ENCODE measurements around the gene AGAP1. TPM values are rescaled to one million over a fixed set of nuclear protein-coding genes. Genes with fewer than 3 reads are reported as not detected.

AGAP1 gene
- 10 to 100 TPM; 16.1 to 40.1 TPM for total RNA-seq

DNA sequence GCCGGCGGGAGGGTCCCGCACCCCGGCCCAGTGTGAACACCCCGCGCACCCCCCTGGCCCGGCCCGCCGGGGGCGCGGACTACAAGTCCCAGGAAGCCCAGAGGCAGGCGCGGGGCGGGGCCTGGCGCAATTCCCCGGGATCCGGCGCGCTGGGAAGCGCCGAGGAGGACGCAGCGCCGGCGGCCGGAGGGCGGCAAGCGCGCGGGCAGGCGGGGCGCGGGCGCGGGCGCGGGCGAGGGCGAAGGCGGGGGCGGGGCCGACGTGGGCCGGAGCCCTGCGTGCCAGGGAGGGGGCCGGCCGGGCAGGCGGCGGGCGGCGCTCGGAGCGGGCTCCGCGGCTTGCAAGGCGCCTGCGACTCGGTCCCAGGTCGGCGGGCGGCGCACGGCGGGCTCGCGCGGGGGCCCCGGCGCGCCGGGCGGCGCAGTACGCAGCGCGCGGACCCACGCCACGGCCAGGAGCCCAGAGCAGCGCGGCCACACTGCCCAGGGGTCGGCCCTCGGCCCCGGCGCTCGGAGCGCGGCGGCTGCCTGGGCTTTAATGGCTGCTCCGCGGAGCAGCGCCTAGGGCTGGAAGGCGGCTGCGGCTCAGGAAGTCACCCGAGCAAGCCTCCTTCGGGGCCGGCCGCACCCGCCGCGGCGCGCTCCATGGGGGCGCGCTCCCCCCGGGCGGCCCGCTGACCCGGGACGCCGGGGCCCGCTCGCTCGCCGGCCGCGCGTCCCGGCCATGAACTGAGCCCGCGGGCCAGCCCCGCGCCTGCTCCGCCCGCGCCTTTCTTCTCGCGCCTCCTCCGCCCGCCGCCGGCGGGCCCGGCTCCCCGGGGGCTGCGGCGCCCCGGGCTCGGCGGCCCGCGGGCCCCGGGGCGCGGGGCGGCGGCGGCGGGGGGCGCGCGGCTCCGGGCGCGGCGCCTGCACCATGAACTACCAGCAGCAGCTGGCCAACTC, at the start of gene AGAP1:
TSS of gene AGAP1 (plus strand) at position 269 of the 941 bp plus-strand sequence.
- peak; percentile 88 for DNase-seq (ENCODE audit: low spot score)
- intact Hi-C loops (cut with DNase I) = loop anchor here (5.0 to 10.0 kb wide), 2 partner anchors 171 to 1593 kb away; partner anchors contain the start of gene COPS8
- Histone ChIP-seq H3K36me3 (no peaks in the 10 kb centered on the region), H3K9me3 (no peaks in the 10 kb centered on the region), H3K27me3 (replicated peaks; ENCODE audit: insufficient read depth) (no peaks in the 10 kb centered on the region), H3K4me3 (peak within 1 kb of the TSS; percentile 50 to 63), H3K4me1 (replicated peaks) (peaks cover 2% of the 10 kb centered on the region), H3K27ac (peak within 1 kb of the TSS; percentile 69 to 88)
- WGBS = under 1% methylated on average over 79 of the region's 156 CpGs
- TF ChIP-seq POLR2A (IDR thresholded peaks at IDR 0.05) (peak; percentile 23), POLR2AphosphoS5 (IDR thresholded peaks at IDR 0.05) (no peak)
- TF ChIP-seq, protein P1, sequence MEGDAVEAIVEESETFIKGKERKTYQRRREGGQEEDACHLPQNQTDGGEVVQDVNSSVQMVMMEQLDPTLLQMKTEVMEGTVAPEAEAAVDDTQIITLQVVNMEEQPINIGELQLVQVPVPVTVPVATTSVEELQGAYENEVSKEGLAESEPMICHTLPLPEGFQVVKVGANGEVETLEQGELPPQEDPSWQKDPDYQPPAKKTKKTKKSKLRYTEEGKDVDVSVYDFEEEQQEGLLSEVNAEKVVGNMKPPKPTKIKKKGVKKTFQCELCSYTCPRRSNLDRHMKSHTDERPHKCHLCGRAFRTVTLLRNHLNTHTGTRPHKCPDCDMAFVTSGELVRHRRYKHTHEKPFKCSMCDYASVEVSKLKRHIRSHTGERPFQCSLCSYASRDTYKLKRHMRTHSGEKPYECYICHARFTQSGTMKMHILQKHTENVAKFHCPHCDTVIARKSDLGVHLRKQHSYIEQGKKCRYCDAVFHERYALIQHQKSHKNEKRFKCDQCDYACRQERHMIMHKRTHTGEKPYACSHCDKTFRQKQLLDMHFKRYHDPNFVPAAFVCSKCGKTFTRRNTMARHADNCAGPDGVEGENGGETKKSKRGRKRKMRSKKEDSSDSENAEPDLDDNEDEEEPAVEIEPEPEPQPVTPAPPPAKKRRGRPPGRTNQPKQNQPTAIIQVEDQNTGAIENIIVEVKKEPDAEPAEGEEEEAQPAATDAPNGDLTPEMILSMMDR (IDR thresholded peaks at IDR 0.05) = no peak

DNA sequence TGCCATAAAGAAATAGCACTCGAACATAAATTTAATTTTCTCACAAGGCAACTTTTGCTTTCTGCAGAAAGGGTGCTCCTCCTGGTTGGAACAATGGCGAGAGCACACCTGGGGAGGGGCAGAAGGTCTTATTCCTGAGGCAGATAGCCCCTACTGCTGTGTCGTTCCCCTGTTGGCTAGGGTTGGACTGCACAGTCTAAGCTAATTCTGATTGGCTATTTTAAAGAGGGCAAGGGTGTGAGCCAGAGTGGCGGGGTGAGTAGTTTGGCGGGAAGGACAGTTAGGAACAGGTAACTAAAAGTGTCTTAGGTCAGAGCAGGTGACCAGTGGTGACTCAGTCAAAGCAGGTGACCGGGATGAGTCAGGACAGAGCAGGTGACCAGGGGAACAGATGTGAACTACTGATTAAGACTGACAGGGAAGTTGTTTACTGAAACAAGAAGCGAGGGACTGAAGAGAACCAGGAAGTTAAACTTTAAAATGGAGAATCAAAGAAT, 49.7 kb upstream of the AGAP1 start:
- Histone ChIP-seq H3K4me1 (replicated peaks) (no peaks in the 10 kb centered on the region), H3K36me3 (no peaks in the 10 kb centered on the region), H3K27ac (no peak overlapping the region), H3K27me3 (replicated peaks; ENCODE audit: insufficient read depth) (no peaks in the 10 kb centered on the region), H3K4me3 (no peak overlapping the region), H3K9me3 (no peaks in the 10 kb centered on the region)
- intact Hi-C loops (cut with DNase I) = no loop called here
- TF ChIP-seq POLR2A (IDR thresholded peaks at IDR 0.05) (no peak), POLR2AphosphoS5 (IDR thresholded peaks at IDR 0.05) (no peak)
- TF ChIP-seq, protein P1 (IDR thresholded peaks at IDR 0.05) = no peak
- no peak for DNase-seq (ENCODE audit: low spot score)
- WGBS = 89% methylated on average over 7 of the region's 7 CpGs

DNA sequence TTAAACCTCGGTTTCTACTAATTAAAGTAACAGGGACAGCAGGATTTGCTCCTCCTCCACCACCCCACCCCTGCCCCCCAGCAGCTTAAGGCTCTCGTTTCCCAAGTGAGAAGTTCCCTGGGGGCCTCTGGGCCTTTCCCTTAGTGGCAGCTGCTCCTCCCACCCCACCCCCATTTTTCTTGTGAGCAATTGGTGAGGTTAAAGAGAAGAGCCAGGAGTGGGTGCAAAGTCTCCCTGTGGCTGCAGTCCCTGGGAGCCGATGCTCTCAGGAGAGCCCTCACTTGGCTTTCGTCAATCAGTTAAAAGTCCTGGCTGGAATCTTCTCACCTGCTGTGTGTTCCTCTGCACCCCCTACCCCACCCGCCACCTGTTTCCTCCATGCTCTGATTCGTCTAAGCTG, 48.7 kb upstream of the AGAP1 start:
- Histone ChIP-seq H3K9me3 (no peaks in the 10 kb centered on the region), H3K4me1 (replicated peaks) (no peaks in the 10 kb centered on the region), H3K36me3 (no peaks in the 10 kb centered on the region), H3K27me3 (replicated peaks; ENCODE audit: insufficient read depth) (no peaks in the 10 kb centered on the region), H3K4me3 (no peak overlapping the region), H3K27ac (no peak overlapping the region)
- WGBS = 82% methylated on average over 6 of the region's 6 CpGs
- no peak for TF ChIP-seq POLR2AphosphoS5 (IDR thresholded peaks at IDR 0.05)
- TF ChIP-seq POLR2A (IDR thresholded peaks at IDR 0.05) = no peak
- intact Hi-C loops (cut with DNase I) = no loop called here
- DNase-seq (ENCODE audit: low spot score) = no peak

DNA sequence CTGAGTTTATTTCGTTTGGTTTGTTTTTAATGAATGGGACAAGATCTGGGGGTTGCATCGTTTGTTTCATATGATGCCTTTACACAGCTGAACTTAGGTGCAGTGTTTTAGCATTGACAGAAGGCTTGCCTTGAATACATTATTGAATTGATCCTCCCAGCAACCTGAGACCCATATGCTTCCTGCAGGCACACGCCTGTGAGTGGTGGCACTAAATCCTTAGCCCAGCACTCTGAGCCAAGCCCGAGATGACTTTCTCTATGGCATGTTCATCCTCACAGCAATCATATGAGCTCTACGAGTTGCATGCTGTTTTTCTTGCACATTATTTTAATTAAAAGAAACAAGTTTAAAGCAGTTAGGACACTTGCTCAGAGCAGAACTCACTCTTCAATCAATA, 47.8 kb upstream of the AGAP1 start:
- no peak for DNase-seq (ENCODE audit: low spot score)
- Histone ChIP-seq H3K27me3 (replicated peaks; ENCODE audit: insufficient read depth) (no peaks in the 10 kb centered on the region), H3K27ac (no peak overlapping the region), H3K36me3 (no peaks in the 10 kb centered on the region), H3K9me3 (no peaks in the 10 kb centered on the region), H3K4me3 (no peak overlapping the region), H3K4me1 (replicated peaks) (no peaks in the 10 kb centered on the region)
- intact Hi-C loops (cut with DNase I) = no loop called here
- TF ChIP-seq POLR2A (IDR thresholded peaks at IDR 0.05) (no peak), POLR2AphosphoS5 (IDR thresholded peaks at IDR 0.05) (no peak)
- TF ChIP-seq, protein P1 (IDR thresholded peaks at IDR 0.05) = no peak
- WGBS = 82% methylated on average over 5 of the region's 5 CpGs

DNA sequence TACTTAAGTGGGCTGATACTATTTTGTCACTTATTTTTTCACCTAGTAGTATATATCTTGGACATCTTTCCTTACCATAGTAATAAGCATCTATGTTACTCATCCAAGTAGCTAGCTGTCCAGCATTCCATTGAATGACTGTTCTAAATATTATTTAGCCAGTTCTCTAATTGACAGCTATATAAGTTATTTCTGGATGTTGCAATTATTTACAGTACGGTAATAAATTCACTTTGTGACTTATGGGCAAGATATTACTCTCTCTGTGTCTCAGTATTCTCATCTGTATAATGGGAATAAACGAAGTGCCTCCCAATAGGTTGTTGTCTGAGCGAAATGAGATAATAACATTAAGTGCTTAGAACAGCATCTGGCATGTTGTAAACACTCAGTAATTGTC, 46.6 kb upstream of the AGAP1 start:
- Histone ChIP-seq H3K27me3 (replicated peaks; ENCODE audit: insufficient read depth) (no peaks in the 10 kb centered on the region), H3K27ac (no peak overlapping the region), H3K9me3 (no peaks in the 10 kb centered on the region), H3K4me1 (replicated peaks) (no peaks in the 10 kb centered on the region), H3K36me3 (no peaks in the 10 kb centered on the region), H3K4me3 (no peak overlapping the region)
- no peak for TF ChIP-seq POLR2AphosphoS5 (IDR thresholded peaks at IDR 0.05)
- TF ChIP-seq, protein P1 (IDR thresholded peaks at IDR 0.05) = no peak
- 94% methylated on average over 3 of the region's 3 CpGs for WGBS
- no peak for DNase-seq (ENCODE audit: low spot score)
- intact Hi-C loops (cut with DNase I) = no loop called here
